Muscle of back (tissue), 11 donors: ENCODE measurements around the gene WDR82. TPM values are rescaled to one million over a fixed set of nuclear protein-coding genes. Genes with fewer than 3 reads are reported as not detected.
"Not testable (repeated sequence)": the region's sequence is repeated elsewhere in the genome, so short reads cannot be mapped to it uniquely, and the experiment has no call there.

Experiments used
- DNase-seq, 3 donors: peaks; one replicate each; pipeline versions ENCODE4 v3.0.0 to v3.0.0-alpha.2; 2013
- polyA plus RNA-seq, 10 donors: library from polyadenylated mRNA; unstranded; fragments of 120-200 nt; gene quantifications; one replicate each; pipeline ENCODE4 v1.2.1, GENCODE V29; 2013; ENCODE audit not compliant: insufficient read length in 10 of 10

Gene WDR82
- polyA plus RNA-seq, 10 donors: 77.7 to 106 (median 84.0) TPM

- DNase-seq: no peak
Measured at GRCh38 chr3:52290596-52291507, 12.4 kb upstream of the WDR82 start.

- no peak for DNase-seq
Measured at GRCh38 chr3:52289747-52290595, 11.5 kb upstream of the WDR82 start.

GRCh38 chr3:52289338-52289746 lies 10.9 kb upstream of the WDR82 start:
- DNase-seq: no peak

- DNase-seq: no peak
Measured at GRCh38 chr3:52288674-52289073, 10.2 kb upstream of the WDR82 start.

GRCh38 chr3:52286777-52287110 lies 8.3 kb upstream of the WDR82 start:
- no peak for DNase-seq

DNA sequence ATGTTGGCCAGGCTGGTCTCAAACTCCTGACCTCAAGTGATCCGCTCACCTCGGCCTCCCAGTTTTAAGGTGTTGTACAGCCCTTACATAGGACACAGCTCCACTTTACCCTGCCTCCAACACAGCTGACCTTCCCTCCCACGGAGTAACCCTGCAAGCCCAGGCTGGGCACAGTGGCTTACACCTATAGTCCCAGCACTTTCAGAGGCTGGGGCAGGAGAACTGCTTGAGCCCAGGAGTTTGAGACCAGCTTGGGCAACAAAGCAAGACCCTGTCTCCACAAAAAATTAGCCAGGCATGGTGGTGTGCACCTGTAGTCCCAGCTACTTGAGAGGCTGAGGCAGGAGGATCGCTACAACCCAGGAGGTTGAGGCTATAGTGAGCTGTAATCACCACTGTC lies 5.6 kb upstream of the WDR82 start:
- DNase-seq: not testable (repeated sequence)

- DNase-seq: no peak
Measured at GRCh38 chr3:52283306-52283705, 4.9 kb upstream of the WDR82 start.

GRCh38 chr3:52281981-52282801 lies 3.7 kb upstream of the WDR82 start:
- no peak for DNase-seq

GRCh38 chr3:52280050-52280461 lies 1.6 kb upstream of the WDR82 start:
- DNase-seq: peak in 2 of 3 donors; percentile 30 to 78

- DNase-seq: no peak
Measured at GRCh38 chr3:52279596-52279995, 1.1 kb upstream of the WDR82 start.

GRCh38 chr3:52277972-52278509 lies 408 bp downstream of the WDR82 start:
- DNase-seq: peak in 1 of 3 donors; percentile 25

- peak; percentile 42 to 84 (median 76) for DNase-seq
Measured at GRCh38 chr3:52277071-52277964, 1.1 kb downstream of the WDR82 start.

DNA sequence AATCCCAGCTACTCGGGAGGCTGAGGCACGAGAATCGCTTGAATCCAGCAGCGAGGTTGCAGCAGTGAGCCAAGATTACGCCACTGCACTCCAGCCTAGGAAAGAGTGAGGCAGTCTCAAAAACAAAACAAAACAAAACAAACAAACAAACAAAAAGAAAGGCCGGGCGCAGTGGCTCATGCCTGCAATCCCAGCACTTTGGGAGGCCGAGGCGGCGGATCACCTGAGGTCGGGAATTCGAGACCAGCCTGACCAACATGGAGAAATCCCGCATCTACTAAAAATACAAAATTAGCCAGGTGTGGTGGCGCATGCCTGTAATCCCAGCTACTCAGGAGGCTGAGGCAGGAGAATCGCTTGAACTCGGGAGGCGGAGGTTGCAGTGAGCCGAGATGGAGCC lies 3.7 kb downstream of the WDR82 start:
- not testable (repeated sequence) for DNase-seq

DNA sequence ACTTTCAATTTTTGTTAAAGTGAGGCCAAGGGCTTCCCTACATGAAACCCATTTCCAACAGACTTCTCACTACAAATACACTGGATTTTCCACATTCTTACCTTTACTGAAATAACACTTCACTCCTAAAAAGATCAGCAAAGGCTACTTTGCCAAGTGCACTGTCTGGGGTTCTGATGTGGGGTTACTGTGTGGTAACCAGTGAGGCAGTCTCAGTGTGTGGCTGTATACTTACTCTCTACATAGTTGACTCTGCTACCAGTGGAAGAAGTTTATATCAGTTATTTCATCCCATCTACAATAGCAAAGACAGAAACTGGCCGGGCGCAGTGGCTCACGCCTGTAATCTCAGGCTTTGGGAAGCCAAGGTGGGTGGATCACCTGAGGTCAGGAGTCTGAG lies 5.6 kb downstream of the WDR82 start:
- no peak for DNase-seq

GRCh38 chr3:52272172-52272571 lies 6.3 kb downstream of the WDR82 start:
- not testable (repeated sequence) for DNase-seq

GRCh38 chr3:52270252-52270754 lies 8.1 kb downstream of the WDR82 start:
- no peak for DNase-seq

GRCh38 chr3:52269776-52270175 lies 8.7 kb downstream of the WDR82 start:
- no peak for DNase-seq

DNA sequence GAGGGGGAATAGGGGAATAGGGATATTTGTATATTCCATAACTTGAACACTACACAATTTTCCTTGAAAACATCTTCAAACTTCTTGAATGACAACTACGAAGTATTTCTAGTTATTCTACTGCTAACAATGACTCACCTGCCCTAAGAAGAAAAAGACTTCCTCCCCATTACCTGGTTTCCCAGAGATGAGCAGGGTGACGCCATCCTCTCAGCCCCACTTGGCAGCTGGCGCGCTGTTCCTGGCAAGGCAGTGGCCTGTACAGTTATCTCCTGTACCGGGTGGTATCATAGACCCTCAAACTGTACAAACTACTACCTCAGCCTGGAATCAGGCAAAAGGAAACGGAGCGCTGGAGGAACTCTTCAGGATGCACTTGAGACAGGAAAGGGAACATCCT lies 10.4 kb downstream of the WDR82 start:
- no peak for DNase-seq

DNA sequence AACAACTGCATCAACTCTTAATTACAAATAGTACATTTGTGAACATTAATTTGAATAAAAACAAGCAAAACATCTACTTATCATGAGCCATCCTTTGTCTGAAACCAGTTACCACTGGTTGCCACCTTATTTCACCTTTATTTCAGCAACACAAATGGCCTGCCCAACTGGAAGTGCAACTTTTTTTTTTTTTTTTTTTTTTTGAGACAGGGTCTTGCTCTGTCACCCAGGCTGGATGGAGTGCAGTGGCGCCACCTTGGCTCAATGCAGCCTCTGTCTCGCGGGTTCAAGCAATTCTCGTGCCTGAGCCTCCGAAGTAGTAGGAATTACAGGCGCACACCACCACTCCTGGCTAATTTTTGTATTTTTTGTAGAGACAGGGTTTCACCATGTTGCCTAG lies 13.1 kb downstream of the WDR82 start:
- DNase-seq: no peak

DNA sequence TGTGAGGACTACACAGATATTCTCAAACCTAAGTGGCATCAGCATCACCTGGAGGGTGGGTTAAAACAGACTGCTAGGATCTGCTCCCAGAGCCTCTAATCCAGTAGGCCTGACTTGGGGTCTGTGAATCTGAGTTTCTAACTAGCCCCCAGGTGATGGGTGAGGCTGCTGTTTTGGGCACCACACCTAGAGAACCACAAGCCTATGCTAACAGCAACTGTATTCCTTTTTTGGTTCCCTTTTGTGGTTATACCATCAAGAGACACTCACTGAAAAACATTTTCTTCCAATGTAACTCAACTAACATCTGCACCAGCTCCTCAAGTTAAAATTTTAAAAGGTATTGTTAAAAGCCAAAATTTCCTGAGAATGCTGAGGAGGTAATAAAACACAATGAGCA lies 16.0 kb downstream of the WDR82 start:
- no peak for DNase-seq
